Colonic mucosa (tissue), 4 donors: ENCODE data around the gene RBM19. TPM values are rescaled to one million over a fixed set of nuclear protein-coding genes. Genes with fewer than 3 reads are reported as not detected.

Experiments
- DNase-seq: peaks from one replicate; pipeline ENCODE4 v3.0.0-alpha.2; 2020
- H3K27ac ChIP-seq: fragments of 200-600 bp; one replicate; pipeline ENCODE4 v1.8.0; 2021
- H3K27me3 ChIP-seq: fragments of 200-600 bp; one replicate; pipeline ENCODE4 v1.8.0; 2021
- H3K36me3 ChIP-seq: fragments of 200-600 bp; one replicate; pipeline ENCODE4 v1.8.0; 2021
- H3K4me1 ChIP-seq: fragments of 200-600 bp; one replicate; pipeline ENCODE4 v1.8.0; 2021; ENCODE audit warnings: mild to moderate bottlenecking
- H3K4me3 ChIP-seq: fragments of 200-600 bp; one replicate; pipeline ENCODE4 v1.8.0; 2021
- H3K9ac ChIP-seq, 2 donors: one replicate each; pipeline ENCODE4 v1.7.0; 2013; ENCODE audit warnings: control low read depth in 2 of 2, low read depth in 2 of 2, low read length in 2 of 2
- H3K9me3 ChIP-seq: fragments of 200-600 bp; one replicate; pipeline ENCODE4 v1.8.0; 2021
- intact Hi-C: fragments of 100-400 bp; cut with DNase I; formaldehyde crosslinking; loops from one replicate; pipeline ENCODE4 v1.14.1; 2022
- total RNA-seq, 2 donors: library from RNA; stranded (reverse); fragmentation: NEBNext Ultra II Directional in 1 of 2; extraction: Animal tissue kit (Norgen Biotek cat#: 25700) in 1 of 2; gene quantifications; one replicate each; pipeline ENCODE4 v1.2.1, GENCODE V29; 2021
- TF ChIP-seq, protein P1 (sequence below): fragments of 200-600 bp; IDR thresholded peaks from one replicate; pipeline ENCODE4 v1.8.0; 2022; ENCODE audit warnings: antibody characterized with exemption, mild to moderate bottlenecking
- donor health status: healthy.
- donor health status: DM: no; HTN: no; CAD: no.
- donor health status: DM: no; HTN: no; CAD: no.

Gene RBM19
- total RNA-seq, 2 donors from 2014 or later, result 13.5 to 33.1 TPM

DNA sequence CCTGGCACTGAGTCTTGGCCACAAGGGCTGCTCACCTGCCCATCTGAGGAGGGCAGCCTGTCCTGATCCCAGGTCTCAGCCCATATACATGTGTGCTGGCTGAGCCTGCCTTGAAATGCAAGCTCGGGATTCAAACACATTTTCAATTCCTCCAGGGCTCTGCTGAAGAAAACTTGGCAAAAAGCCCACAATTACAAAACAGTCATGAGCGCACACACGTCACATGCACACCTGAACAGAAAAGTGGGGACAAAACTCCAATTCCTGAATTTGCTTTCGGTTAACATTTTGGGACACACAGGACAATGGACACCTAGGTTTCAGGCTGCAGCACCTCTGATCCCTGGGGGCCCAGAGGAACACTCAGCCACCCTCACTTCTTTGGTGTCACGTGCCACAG, 113.9 kb downstream of the RBM19 start:
- intact Hi-C loops, result no loop called here
- H3K9ac ChIP-seq, result no peak overlapping the region
- H3K9me3 ChIP-seq, result no peaks in the 10 kb centered on the region
- no peaks in the 10 kb centered on the region for H3K4me1 ChIP-seq
- TF ChIP-seq, protein P1, sequence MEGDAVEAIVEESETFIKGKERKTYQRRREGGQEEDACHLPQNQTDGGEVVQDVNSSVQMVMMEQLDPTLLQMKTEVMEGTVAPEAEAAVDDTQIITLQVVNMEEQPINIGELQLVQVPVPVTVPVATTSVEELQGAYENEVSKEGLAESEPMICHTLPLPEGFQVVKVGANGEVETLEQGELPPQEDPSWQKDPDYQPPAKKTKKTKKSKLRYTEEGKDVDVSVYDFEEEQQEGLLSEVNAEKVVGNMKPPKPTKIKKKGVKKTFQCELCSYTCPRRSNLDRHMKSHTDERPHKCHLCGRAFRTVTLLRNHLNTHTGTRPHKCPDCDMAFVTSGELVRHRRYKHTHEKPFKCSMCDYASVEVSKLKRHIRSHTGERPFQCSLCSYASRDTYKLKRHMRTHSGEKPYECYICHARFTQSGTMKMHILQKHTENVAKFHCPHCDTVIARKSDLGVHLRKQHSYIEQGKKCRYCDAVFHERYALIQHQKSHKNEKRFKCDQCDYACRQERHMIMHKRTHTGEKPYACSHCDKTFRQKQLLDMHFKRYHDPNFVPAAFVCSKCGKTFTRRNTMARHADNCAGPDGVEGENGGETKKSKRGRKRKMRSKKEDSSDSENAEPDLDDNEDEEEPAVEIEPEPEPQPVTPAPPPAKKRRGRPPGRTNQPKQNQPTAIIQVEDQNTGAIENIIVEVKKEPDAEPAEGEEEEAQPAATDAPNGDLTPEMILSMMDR, result no peak
- H3K4me3 ChIP-seq, result no peak overlapping the region
- H3K27ac ChIP-seq, result no peak overlapping the region
- DNase-seq, result no peak
- H3K27me3 ChIP-seq, result no peaks in the 10 kb centered on the region
- H3K36me3 ChIP-seq, result no peaks in the 10 kb centered on the region

DNA sequence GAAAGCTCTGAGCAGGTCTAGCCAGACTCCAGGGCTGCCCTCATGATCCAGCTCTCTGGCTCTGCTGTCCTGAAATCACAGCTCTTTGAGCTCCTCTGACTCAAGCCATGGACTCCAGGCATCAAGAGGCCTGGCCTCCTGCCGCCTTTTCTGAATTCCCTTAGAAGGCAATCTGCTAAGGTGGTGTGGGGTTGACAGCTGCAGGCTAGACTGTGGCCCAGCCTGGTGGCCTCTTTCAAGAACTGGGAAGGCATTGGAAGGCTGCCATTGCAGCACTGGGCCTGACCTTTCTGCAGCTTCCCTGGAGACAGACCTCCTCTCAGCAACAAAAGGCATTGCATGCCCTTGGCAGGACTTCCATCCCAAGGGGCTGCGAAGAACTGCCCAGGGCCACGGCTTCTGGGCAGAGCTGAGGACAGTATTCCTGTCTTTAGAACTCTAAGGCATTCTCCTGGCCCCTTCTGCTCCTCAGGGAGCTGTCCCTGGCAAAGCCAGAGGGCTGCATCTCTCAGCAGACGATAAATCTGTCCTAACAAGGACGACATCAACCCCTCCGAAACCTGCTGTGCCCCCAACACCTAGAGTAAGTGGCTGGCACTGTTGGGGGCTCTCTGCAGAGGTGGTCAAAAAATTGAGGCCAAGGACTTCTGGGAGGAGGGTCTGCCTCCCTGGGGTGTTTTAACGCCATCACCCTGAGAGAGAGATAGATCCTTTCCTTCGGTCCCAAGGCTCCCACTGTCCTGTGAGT, 115.6 kb downstream of the RBM19 start:
- TF ChIP-seq, protein P1, result no peak
- Histone ChIP-seq H3K4me1 (no peaks in the 10 kb centered on the region), H3K4me3 (no peak overlapping the region), H3K9me3 (no peaks in the 10 kb centered on the region), H3K27me3 (no peaks in the 10 kb centered on the region), H3K36me3 (no peaks in the 10 kb centered on the region), H3K27ac (no peak overlapping the region), H3K9ac (no peak overlapping the region)
- intact Hi-C loops, result no loop called here
- DNase-seq, result no peak

DNA sequence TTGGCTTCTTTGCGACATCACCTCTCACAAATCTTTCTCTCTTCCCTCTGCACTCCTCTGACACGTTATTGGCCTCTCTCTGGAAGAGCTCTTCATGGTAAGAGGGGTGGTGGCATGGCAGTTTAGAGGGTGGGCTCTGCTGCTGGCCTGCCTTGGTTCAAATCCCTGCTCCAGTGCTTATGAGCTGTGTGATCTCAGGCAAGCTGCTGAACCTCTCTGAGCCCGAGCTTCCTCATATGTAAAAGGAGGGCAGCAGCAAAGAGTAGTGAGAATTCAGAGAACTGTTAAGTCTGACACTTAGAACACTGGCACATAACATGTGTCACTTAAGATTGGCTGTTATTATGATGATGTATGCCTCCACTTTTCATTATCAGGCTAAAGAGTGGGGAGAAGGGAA, 118.3 kb downstream of the RBM19 start:
- no peak for DNase-seq
- no peak overlapping the region for H3K4me3 ChIP-seq
- TF ChIP-seq, protein P1, result no peak
- H3K27me3 ChIP-seq, result no peaks in the 10 kb centered on the region
- no peaks in the 10 kb centered on the region for H3K4me1 ChIP-seq
- no peaks in the 10 kb centered on the region for H3K36me3 ChIP-seq
- no peaks in the 10 kb centered on the region for H3K9me3 ChIP-seq
- H3K9ac ChIP-seq, result no peak overlapping the region
- intact Hi-C loops, result no loop called here
- H3K27ac ChIP-seq, result no peak overlapping the region

DNA sequence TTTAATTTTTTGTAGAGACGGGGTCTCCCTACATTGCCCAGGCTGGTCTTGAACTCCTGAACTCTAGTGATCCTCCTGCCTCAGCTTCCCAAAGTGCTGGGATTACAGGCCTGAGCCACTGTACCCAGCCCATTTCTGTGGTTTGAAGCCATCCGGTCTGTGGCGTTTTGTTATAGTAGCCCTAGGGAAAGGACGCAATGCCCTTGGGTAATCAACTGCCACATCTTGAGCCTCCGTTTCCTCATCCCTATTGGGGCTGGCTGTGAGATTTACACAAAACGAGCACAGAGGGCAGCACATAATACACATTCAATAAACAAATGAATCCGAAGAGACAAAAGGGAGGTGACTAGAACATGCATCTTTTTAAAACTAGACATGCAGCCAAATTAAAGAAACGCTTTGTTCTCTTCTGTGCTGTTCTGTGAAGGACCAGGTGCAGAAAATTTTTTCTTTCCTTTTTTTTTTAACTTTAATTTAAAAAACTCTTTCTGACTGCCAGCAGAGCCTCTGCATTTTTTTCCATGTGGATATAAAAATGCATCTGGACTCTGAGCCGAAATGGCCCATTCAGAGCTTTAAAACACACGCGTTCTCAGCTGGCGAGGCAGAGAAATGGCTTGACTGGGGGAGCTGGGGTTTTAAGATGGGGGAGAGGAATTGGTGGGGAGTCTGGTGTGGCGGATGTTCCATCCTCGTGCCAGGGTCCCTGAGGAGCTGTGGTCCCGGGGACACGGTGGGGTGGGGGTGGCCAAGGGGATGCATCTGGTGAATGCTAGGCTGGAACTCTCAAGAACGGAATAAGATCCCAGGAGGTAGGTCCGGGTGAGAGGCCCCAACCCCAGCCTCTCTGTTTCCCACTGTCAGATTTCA, 119.0 kb downstream of the RBM19 start:
- Histone ChIP-seq H3K36me3 (no peaks in the 10 kb centered on the region), H3K4me3 (no peak overlapping the region), H3K27me3 (no peaks in the 10 kb centered on the region), H3K4me1 (no peaks in the 10 kb centered on the region), H3K9me3 (no peaks in the 10 kb centered on the region), H3K27ac (no peak overlapping the region), H3K9ac (no peak overlapping the region)
- TF ChIP-seq, protein P1, result no peak
- intact Hi-C loops, result no loop called here
- DNase-seq, result no peak

DNA sequence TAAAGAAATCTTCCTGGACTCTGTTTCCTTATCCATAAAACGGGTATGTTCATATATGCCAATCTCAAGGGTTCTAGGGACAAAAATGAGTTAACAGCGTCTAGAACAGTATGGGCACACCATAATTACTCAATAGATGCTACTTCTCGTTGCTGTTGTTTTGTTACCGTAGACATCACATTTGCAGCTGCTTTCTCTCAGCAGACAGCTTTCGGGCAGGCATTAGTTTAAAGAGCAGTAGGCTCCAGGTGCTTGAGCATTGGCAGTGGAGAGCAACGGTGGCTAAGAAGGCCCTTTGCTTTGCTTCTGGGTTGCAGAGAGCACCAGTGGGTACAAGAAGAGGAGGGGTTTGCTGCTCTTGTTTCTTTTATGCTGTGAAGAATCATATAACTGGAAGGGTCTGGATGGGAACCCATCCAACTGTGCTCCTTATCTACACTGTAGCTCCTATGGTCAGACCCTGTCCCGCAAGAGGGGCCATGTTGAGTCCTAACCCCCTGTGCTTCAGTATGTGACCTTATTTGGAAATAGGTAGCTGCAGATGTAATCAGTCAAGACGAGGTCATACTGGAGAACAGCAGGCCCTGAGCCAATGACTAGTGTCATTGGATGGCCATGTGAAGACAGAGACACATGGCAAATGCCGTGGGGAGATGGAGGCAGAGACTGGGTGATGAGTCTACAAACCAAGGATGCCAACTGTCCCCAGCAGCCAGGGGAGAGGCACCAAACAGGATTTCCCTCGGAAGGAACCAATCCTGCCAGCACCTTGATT, 120.0 kb downstream of the RBM19 start:
- intact Hi-C loops, result no loop called here
- no peaks in the 10 kb centered on the region for H3K4me1 ChIP-seq
- TF ChIP-seq, protein P1, result no peak
- no peaks in the 10 kb centered on the region for H3K27me3 ChIP-seq
- no peak overlapping the region for H3K27ac ChIP-seq
- H3K9me3 ChIP-seq, result no peaks in the 10 kb centered on the region
- no peak overlapping the region for H3K4me3 ChIP-seq
- no peaks in the 10 kb centered on the region for H3K36me3 ChIP-seq
- DNase-seq, result no peak
- no peak overlapping the region for H3K9ac ChIP-seq
